Memory B cell (primary cell): ENCODE data around the gene SEC62.
"Not testable (repeated sequence)": the region's sequence is repeated elsewhere in the genome, so short reads cannot be mapped to it uniquely, and the experiment has no call there.

Experiments
- ATAC-seq: fragments of 150-1000 bp; cut with Tn5 transposase; 2 replicates; pipeline ENCODE4 v1.10.0; 2021; ENCODE audit warnings: low read depth, mild to moderate bottlenecking, moderate library complexity
- DNase-seq, 2 donors: peaks; one replicate each; pipeline ENCODE4 v3.0.0; 2022; ENCODE audit warnings: low spot score in 2 of 2
- H3K27ac Mint-ChIP-seq: one replicate; pipeline ENCODE4 v1.8.0; 2022; ENCODE audit warnings: mild to moderate bottlenecking, moderate library complexity, mixed read lengths
- H3K27me3 Mint-ChIP-seq: one replicate; pipeline ENCODE4 v1.8.0; 2022; ENCODE audit warnings: mixed read lengths
- H3K36me3 Mint-ChIP-seq: one replicate; pipeline ENCODE4 v1.8.0; 2022; ENCODE audit warnings: mild to moderate bottlenecking, mixed read lengths
- H3K4me1 Mint-ChIP-seq: one replicate; pipeline ENCODE4 v1.8.0; 2022; ENCODE audit warnings: mixed read lengths
- H3K4me3 Mint-ChIP-seq: one replicate; pipeline ENCODE4 v1.8.0; 2022; ENCODE audit warnings: mild to moderate bottlenecking, moderate library complexity, mixed read lengths
- H3K9me3 Mint-ChIP-seq: one replicate; pipeline ENCODE4 v1.8.0; 2022; ENCODE audit warnings: mixed read lengths

SEC62 gene

DNA sequence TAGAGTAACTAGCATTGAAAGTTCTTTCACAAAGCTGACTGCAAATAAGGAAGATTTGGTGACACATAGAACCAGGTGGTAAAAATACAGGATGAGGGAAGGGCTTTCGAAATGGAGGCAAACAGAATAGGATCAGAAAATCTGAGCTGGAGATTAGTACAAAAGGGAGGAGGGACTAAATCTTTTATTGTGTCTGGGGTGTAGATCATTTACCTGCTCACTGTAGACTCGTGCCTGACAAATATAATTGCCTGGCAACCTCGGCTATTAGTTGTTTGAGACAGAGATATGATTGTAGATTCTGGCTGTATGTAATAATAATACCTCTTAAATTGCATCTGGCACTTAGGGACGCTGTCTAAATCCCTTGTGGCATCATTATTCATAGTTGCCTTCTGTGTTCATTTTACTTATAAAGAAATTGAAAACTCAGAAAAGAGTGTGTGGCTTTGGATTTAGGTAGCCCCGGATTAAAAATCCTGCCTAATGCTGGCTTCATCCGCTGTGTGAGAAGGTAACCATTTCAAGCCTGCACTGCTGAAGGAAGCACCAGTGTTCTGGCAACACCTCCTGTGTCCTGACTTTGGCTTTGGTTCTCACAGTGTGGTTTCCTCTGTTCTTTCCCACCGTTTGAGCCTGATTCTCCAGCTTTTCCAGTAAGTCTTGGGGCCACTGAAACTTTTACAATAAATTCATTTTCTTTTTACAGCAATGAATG, 46.2 kb downstream of the SEC62 start:
- H3K36me3 Mint-ChIP-seq, result no peaks in the 10 kb centered on the region
- ATAC-seq (no peak), DNase-seq (no peak)
- H3K9me3 Mint-ChIP-seq, result no peaks in the 10 kb centered on the region
- H3K4me1 Mint-ChIP-seq, result peaks cover 3% of the 10 kb centered on the region
- no peak overlapping the region for H3K27ac Mint-ChIP-seq
- no peak overlapping the region for H3K4me3 Mint-ChIP-seq
- peaks cover 2% of the 10 kb centered on the region for H3K27me3 Mint-ChIP-seq

- peaks cover 4% of the 10 kb centered on the region for H3K27me3 Mint-ChIP-seq
- H3K4me1 Mint-ChIP-seq, result peaks cover 4% of the 10 kb centered on the region
- no peak overlapping the region for H3K27ac Mint-ChIP-seq
- H3K9me3 Mint-ChIP-seq, result no peaks in the 10 kb centered on the region
- ATAC-seq, result no peak
- no peak overlapping the region for H3K4me3 Mint-ChIP-seq
- no peak for DNase-seq
- no peaks in the 10 kb centered on the region for H3K36me3 Mint-ChIP-seq
Observed at GRCh38 chr3:170016057-170016456, 49.5 kb downstream of the SEC62 start.

GRCh38 chr3:170019306-170019705, 52.7 kb downstream of the SEC62 start:
- not testable (repeated sequence) for H3K9me3 Mint-ChIP-seq, H3K27me3 Mint-ChIP-seq, H3K36me3 Mint-ChIP-seq, ATAC-seq, H3K4me3 Mint-ChIP-seq, H3K27ac Mint-ChIP-seq, H3K4me1 Mint-ChIP-seq, DNase-seq

DNA sequence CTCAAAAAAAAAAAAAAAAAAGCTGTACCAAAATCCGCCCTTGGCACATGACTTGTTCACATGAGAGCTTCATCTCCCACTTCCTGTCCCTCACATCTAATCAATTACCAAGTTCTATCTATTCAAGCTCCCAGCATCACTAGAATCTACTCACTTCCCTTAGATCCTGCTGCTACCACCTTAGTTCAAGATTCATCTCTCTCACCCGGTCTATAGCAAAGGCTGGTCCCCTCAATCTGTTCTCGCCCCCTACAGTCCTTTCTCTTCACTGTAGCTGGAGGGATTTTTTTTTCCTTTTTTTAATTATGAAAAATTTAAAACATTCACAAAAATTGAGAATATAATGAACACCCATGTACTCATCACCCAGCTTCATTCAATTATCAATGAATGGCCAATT, 54.5 kb downstream of the SEC62 start:
- no peak for DNase-seq
- Mint-ChIP-seq H3K36me3 (no peaks in the 10 kb centered on the region), H3K27ac (no peak overlapping the region), H3K4me1 (peaks cover 5% of the 10 kb centered on the region), H3K9me3 (no peaks in the 10 kb centered on the region), H3K27me3 (peaks cover 4% of the 10 kb centered on the region), H3K4me3 (no peak overlapping the region)
- ATAC-seq, result peak; percentile 71

- ATAC-seq (no peak), DNase-seq (no peak)
- peaks cover 2% of the 10 kb centered on the region for H3K27me3 Mint-ChIP-seq
- H3K4me1 Mint-ChIP-seq, result peaks cover 7% of the 10 kb centered on the region
- H3K9me3 Mint-ChIP-seq, result peaks cover 2% of the 10 kb centered on the region
- no peak overlapping the region for H3K4me3 Mint-ChIP-seq
- no peaks in the 10 kb centered on the region for H3K36me3 Mint-ChIP-seq
- no peak overlapping the region for H3K27ac Mint-ChIP-seq
Observed at GRCh38 chr3:170022336-170022735, 55.7 kb downstream of the SEC62 start.

DNA sequence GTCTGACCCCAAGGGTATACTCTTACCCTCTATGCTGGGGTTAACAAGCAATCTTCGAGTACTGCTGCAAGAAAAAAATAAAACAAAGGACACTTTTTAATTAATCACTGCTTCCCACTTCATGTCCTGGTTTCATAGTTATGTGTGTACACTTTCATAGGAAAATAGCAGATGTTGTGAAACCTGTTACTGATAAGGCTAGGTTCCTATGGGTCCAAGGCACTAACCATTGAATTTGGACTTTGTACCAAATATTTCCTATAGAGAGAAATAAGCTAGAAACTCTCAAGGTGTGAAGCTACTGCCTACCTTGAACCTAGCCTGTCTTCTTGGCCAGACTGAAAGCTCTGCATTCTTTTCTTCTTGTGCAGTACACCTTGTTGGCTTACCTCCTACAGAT, 56.6 kb downstream of the SEC62 start:
- Mint-ChIP-seq H3K27me3 (peaks cover 2% of the 10 kb centered on the region), H3K4me3 (no peak overlapping the region), H3K9me3 (peaks cover 2% of the 10 kb centered on the region), H3K27ac (no peak overlapping the region), H3K4me1 (peaks cover 10% of the 10 kb centered on the region), H3K36me3 (no peaks in the 10 kb centered on the region)
- no peak for ATAC-seq
- DNase-seq, result no peak

GRCh38 chr3:170024581-170024980, 58.0 kb downstream of the SEC62 start:
- H3K9me3 Mint-ChIP-seq, result peaks cover 2% of the 10 kb centered on the region
- no peak for ATAC-seq

GRCh38 chr3:170027233-170028102, 60.9 kb downstream of the SEC62 start:
- Mint-ChIP-seq H3K36me3 (no peaks in the 10 kb centered on the region), H3K4me3 (no peak overlapping the region), H3K27me3 (no peaks in the 10 kb centered on the region), H3K27ac (peak overlapping the region; percentile 37), H3K4me1 (peaks cover 5% of the 10 kb centered on the region), H3K9me3 (peaks cover 2% of the 10 kb centered on the region)
- DNase-seq (no peak), ATAC-seq (peak; percentile 53)

More at GRCh38 chr3:170024581-170024980, 58.0 kb downstream of the SEC62 start:
- no peaks in the 10 kb centered on the region for H3K27me3 Mint-ChIP-seq
- H3K4me1 Mint-ChIP-seq, result peaks cover 8% of the 10 kb centered on the region
- no peak overlapping the region for H3K27ac Mint-ChIP-seq
- H3K4me3 Mint-ChIP-seq, result no peak overlapping the region
- no peaks in the 10 kb centered on the region for H3K36me3 Mint-ChIP-seq
- no peak for DNase-seq

DNA sequence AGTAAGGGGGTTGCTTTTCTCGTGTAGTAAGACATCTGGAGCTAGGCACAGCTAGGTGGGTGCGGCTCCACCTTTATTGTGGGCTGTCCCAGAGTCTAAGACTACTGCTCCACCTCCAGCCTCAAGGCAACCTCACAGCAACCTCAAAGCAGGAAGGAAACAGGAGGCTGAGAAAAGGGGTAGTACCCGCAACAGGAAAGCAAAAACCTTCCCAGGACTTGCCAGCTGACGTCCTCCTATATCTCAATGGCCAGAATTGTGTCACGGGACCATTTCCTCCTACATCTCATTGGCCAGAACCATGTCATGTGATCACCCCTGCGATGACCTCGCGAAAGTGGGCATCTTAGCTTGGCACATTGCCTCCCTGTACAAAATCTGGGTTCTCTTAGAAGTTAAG, 66.9 kb downstream of the SEC62 start:
- ATAC-seq (no peak), DNase-seq (no peak)
- H3K36me3 Mint-ChIP-seq, result no peaks in the 10 kb centered on the region
- no peak overlapping the region for H3K27ac Mint-ChIP-seq
- peaks cover 5% of the 10 kb centered on the region for H3K4me1 Mint-ChIP-seq
- H3K9me3 Mint-ChIP-seq, result no peaks in the 10 kb centered on the region
- no peaks in the 10 kb centered on the region for H3K27me3 Mint-ChIP-seq
- no peak overlapping the region for H3K4me3 Mint-ChIP-seq

DNA sequence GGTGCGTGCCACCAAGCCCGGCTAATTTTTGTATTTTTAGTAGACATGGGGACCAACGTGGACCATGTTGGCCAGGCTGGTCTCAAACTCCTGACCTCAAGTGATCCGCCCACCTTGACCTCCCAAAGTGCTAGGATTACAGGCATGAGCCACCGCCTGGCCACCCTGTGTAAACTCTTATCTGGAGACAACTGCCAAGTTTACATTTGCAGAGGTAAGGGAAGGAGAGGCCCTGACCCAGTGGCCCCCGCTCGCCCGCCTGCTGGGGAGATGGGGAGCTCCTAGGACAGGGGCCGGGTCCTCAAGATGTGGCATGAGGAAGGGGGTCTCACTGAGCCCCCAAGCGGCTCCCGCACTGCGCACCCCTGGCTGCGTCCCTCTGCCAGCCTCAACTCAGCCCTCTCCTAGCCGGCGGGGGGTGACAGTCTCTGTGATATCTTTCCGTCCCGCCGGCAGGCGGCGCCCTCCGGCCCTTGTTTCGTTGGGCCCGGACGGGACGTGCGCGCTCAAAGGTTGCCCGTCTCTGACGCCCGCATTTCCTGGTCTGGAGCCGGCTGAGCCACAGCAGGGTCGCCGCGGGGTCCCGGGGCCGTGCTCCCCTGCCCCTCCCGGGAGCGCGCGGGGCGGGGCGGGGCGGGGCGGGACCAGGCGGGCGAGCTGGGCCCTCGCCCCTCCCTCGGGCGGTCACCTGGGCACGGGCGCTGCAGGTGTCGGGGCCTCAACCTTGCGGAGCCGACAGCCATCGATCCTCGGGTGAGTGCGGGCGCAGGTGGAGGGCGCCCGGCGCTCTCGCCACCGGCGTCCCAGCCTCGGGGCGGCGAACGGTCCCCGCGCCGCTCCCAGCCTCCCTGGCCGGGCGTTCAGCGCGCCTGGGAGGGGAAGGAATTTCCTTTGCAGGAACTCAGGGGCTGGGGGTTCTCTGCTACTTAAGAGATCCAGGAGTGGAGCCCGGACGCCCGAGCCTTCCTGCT, 71.1 kb downstream of the SEC62 start, which contains the start of gene GPR160:
Gene GPR160, plus strand, starts transcription at position 533 of the 971 bp plus-strand sequence. CDS start 45,978 bp downstream, outside the sequence.
- Mint-ChIP-seq H3K4me3 (peak within 1 kb of the TSS; percentile 91), H3K27me3 (no peaks in the 10 kb centered on the region), H3K9me3 (no peaks in the 10 kb centered on the region), H3K4me1 (peaks cover 20% of the 10 kb centered on the region), H3K27ac (peak within 1 kb of the TSS; percentile 83), H3K36me3 (peaks cover 7% of the 10 kb centered on the region)
- peak; percentile 78 for ATAC-seq
- DNase-seq, result peak; percentile 85 to 91

- Mint-ChIP-seq H3K4me3 (peak overlapping the region; percentile 91), H3K36me3 (peaks cover 7% of the 10 kb centered on the region), H3K27ac (peak overlapping the region; percentile 83), H3K4me1 (peaks cover 18% of the 10 kb centered on the region), H3K9me3 (no peaks in the 10 kb centered on the region), H3K27me3 (no peaks in the 10 kb centered on the region)
- peak; percentile 47 for ATAC-seq
- peak; percentile 30 to 53 for DNase-seq
Observed at GRCh38 chr3:170038434-170039110, 72.0 kb downstream of the SEC62 start.

- H3K4me3 Mint-ChIP-seq, result peak overlapping the region; percentile 51
- H3K9me3 Mint-ChIP-seq, result no peaks in the 10 kb centered on the region
- H3K36me3 Mint-ChIP-seq, result peaks cover 7% of the 10 kb centered on the region
- ATAC-seq (no peak), DNase-seq (no peak)
- peaks cover 27% of the 10 kb centered on the region for H3K4me1 Mint-ChIP-seq
- no peaks in the 10 kb centered on the region for H3K27me3 Mint-ChIP-seq
- H3K27ac Mint-ChIP-seq, result peak overlapping the region; percentile 83
Observed at GRCh38 chr3:170040418-170040817, 73.8 kb downstream of the SEC62 start.

- Mint-ChIP-seq H3K36me3 (peaks cover 7% of the 10 kb centered on the region), H3K4me1 (peaks cover 33% of the 10 kb centered on the region), H3K4me3 (no peak overlapping the region), H3K27me3 (no peaks in the 10 kb centered on the region), H3K9me3 (no peaks in the 10 kb centered on the region), H3K27ac (no peak overlapping the region)
- no peak for DNase-seq
- ATAC-seq, result no peak
Observed at GRCh38 chr3:170043506-170043905, 76.9 kb downstream of the SEC62 start.
